Measurements from ENCODE around the gene BARD1. TPM values are rescaled to one million over a fixed set of nuclear protein-coding genes. Genes with fewer than 3 reads are reported as not detected.

Gene BARD1
- total RNA-seq, result 11.5 and 14.5 TPM in 2 replicates
- polyA plus RNA-seq, result 6.1 and 7.3 TPM in 2 replicates

- Histone ChIP-seq H3K9me3 (ENCODE audit: low read depth) (no peaks in the 10 kb centered on the region), H3K36me3 (replicated peaks; ENCODE audit: insufficient read depth, low read depth) (no peaks in the 10 kb centered on the region), H2AFZ (peak within 1 kb of the TSS; percentile 93), H3K4me2 (peak within 1 kb of the TSS; percentile 80), H4K20me1 (ENCODE audit: insufficient read depth, poor library complexity, severe bottlenecking) (no peaks in the 10 kb centered on the region), H3K4me1 (ENCODE audit: insufficient read depth) (peaks cover 9% of the 10 kb centered on the region), H3K4me3 (peak within 1 kb of the TSS; percentile 65), H3K9me2 (replicated peaks; ENCODE audit: insufficient read depth) (no peaks in the 10 kb centered on the region), H3K27ac (peak within 1 kb of the TSS; percentile 87), H3K79me2 (peaks cover 35% of the 10 kb centered on the region), H3K27me3 (no peaks in the 10 kb centered on the region)
- TF ChIP-seq EZH2 (IDR thresholded peaks at IDR 0.05; ENCODE audit: borderline replicate concordance) (no peak), EZH2phosphoT487 (IDR thresholded peaks at IDR 0.05; ENCODE audit: low read depth, severe bottlenecking, unreplicated experiment) (no peak)
- TF ChIP-seq, protein P1, sequence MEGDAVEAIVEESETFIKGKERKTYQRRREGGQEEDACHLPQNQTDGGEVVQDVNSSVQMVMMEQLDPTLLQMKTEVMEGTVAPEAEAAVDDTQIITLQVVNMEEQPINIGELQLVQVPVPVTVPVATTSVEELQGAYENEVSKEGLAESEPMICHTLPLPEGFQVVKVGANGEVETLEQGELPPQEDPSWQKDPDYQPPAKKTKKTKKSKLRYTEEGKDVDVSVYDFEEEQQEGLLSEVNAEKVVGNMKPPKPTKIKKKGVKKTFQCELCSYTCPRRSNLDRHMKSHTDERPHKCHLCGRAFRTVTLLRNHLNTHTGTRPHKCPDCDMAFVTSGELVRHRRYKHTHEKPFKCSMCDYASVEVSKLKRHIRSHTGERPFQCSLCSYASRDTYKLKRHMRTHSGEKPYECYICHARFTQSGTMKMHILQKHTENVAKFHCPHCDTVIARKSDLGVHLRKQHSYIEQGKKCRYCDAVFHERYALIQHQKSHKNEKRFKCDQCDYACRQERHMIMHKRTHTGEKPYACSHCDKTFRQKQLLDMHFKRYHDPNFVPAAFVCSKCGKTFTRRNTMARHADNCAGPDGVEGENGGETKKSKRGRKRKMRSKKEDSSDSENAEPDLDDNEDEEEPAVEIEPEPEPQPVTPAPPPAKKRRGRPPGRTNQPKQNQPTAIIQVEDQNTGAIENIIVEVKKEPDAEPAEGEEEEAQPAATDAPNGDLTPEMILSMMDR (IDR thresholded peaks at IDR 0.05; ENCODE audit: poor library complexity), result no peak
- peak; percentile 76 for DNase-seq (ENCODE audit: low spot score)
- WGBS (ENCODE audit: low lambda C conversion rate, missing lambda C conversion rate), result 1% methylated on average over 68 of the region's 76 CpGs
These were observed at the start of gene BARD1 for GRCh38 chr2:214808981-214809750. Gene BARD1 (minus strand): TSS chr2:214809683. CDS start chr2:214809569, 114 bp downstream.

DNA sequence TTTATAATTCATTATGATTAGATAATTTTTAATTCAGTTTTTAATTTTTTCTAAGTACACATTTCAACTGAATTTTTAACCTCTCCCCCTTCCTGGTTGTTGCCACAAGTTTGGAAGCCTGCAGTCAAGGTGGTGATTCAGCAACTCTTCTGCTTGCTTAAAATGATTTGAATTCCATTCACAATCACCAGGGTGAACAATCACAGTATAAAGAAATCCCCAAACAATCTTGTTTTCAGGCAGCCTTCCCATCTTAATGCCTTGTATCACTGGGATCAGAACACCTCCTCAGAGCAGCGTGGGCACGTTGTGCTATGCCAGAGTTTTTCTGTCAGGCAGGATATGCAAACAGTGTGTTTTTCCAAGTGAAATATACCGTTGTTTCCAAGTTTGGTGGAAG, 46.7 kb upstream of the BARD1 start:
- Histone ChIP-seq H3K36me3 (replicated peaks; ENCODE audit: insufficient read depth, low read depth) (no peaks in the 10 kb centered on the region), H3K79me2 (no peaks in the 10 kb centered on the region), H3K27me3 (no peaks in the 10 kb centered on the region), H3K9me2 (replicated peaks; ENCODE audit: insufficient read depth) (no peaks in the 10 kb centered on the region), H3K4me3 (no peak overlapping the region), H3K4me1 (ENCODE audit: insufficient read depth) (no peaks in the 10 kb centered on the region), H3K27ac (no peak overlapping the region), H3K9me3 (ENCODE audit: low read depth) (no peaks in the 10 kb centered on the region), H3K4me2 (no peak overlapping the region), H2AFZ (no peak overlapping the region), H4K20me1 (ENCODE audit: insufficient read depth, poor library complexity, severe bottlenecking) (no peaks in the 10 kb centered on the region)
- TF ChIP-seq, protein P1 (IDR thresholded peaks at IDR 0.05; ENCODE audit: poor library complexity), result no peak
- no peak for DNase-seq (ENCODE audit: low spot score)
- 79% methylated on average over 3 of the region's 3 CpGs for WGBS (ENCODE audit: low lambda C conversion rate, missing lambda C conversion rate)

DNA sequence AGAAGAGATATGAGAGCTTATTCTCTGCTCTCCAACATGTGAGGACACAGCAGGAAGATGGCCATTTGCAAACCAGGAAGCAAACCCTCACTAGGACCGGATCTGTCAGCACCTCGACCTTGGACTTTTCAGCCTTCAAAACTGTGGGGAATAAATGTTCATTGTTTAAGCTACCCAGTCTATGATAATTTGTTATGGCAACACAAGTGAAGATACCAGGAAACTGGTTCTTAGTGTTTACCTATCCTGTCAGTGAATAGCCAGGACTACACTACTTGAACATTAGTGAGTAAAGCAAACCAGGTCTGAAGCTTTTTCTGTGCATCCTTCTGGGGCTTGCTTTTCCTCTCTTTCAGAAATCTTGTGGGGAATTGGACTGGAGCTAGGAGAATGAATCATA, 44.4 kb upstream of the BARD1 start:
- no peaks in the 10 kb centered on the region for H3K36me3 ChIP-seq (replicated peaks; ENCODE audit: insufficient read depth, low read depth)
- H3K9me3 ChIP-seq (ENCODE audit: low read depth), result no peaks in the 10 kb centered on the region
- H3K4me1 ChIP-seq (ENCODE audit: insufficient read depth), result no peaks in the 10 kb centered on the region
- no peaks in the 10 kb centered on the region for H3K27me3 ChIP-seq
- no peaks in the 10 kb centered on the region for H4K20me1 ChIP-seq (ENCODE audit: insufficient read depth, poor library complexity, severe bottlenecking)
- no peaks in the 10 kb centered on the region for H3K9me2 ChIP-seq (replicated peaks; ENCODE audit: insufficient read depth)
- H3K4me3 ChIP-seq, result no peak overlapping the region
- DNase-seq (ENCODE audit: low spot score), result peak; percentile 10
- H3K27ac ChIP-seq, result no peak overlapping the region
- no peak overlapping the region for H2AFZ ChIP-seq
- WGBS (ENCODE audit: low lambda C conversion rate, missing lambda C conversion rate), result 79% methylated on average over 2 of the region's 2 CpGs
- TF ChIP-seq EZH2 (IDR thresholded peaks at IDR 0.05; ENCODE audit: borderline replicate concordance) (no peak), EZH2phosphoT487 (IDR thresholded peaks at IDR 0.05; ENCODE audit: low read depth, severe bottlenecking, unreplicated experiment) (no peak)
- TF ChIP-seq, protein P1 (IDR thresholded peaks at IDR 0.05; ENCODE audit: poor library complexity), result no peak
- no peak overlapping the region for H3K4me2 ChIP-seq
- H3K79me2 ChIP-seq, result no peaks in the 10 kb centered on the region

Measured in hepatocyte (in vitro differentiated cells).